ENCODE measurements around the gene REEP3.
"Not testable (repeated sequence)": the region's sequence is repeated elsewhere in the genome, so short reads cannot be mapped to it uniquely, and the experiment has no call there.

Gene REEP3

DNA sequence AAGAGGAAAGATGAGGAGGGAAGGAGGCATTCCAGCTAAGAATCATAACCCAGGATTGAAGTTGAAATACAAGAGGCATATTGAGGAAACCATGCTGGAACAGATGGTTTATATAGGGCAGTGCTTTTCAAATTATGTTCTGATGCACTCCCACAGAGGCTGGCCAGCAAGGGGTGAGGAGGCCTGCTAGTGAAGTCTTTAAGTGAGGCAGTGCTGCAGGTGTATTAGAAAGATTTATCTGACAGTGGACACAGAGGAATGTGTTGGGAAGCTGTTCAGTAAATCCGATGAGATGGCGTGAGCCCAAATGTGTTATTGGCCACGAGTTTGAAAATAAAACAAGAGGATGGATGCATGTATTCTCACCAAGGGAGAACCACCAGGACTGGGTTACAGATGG is 28.6 kb downstream of the REEP3 start:
- DNase-seq (ENCODE audit: low read depth, low spot score), result no peak

DNA sequence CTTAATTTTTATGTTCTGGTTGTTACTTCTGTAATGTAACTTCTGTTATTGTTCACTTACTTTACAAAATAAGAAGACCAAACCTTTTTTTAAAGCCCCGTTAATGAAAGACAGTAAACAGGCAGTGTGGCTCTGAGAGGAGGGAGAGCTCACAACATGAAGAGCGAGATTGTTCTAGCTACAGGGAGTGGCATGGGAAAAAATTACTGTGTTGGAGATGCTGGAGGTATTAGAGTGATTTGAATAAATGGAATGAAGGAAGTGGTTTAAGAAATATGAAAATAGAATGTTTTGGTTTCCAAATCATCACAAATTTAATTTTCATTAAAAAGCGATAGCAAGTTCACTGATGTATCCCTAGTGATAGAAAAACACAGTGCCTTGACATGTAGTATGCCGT is 31.8 kb downstream of the REEP3 start:
- peak; percentile 67 for DNase-seq (ENCODE audit: low read depth, low spot score)

GRCh38 chr10:63553473-63553872 is 32.3 kb downstream of the REEP3 start:
- DNase-seq (ENCODE audit: low read depth, low spot score), result no peak

- DNase-seq (ENCODE audit: low read depth, low spot score), result peak; percentile 95
Measured at GRCh38 chr10:63554657-63555056, 33.5 kb downstream of the REEP3 start.

DNA sequence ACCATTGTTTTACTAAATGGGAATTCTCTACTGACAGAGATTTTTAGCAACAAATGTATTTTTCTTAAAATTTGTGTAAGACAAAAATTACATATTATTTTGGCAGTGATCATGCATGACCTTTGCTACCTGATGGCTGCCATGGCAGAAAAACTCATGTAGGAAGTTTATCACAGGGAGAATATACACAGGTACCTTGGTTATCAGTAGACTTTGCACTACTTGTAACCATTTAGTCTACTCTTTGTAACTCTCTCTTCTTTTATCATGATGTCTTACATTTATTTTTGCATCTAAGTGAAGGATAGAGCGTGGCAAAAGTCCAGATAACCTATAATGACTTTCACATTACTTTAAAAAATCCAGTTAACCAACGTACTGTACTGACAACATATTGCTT is 34.1 kb downstream of the REEP3 start:
- no peak for DNase-seq (ENCODE audit: low read depth, low spot score)

- DNase-seq (ENCODE audit: low read depth, low spot score), result no peak
Measured at GRCh38 chr10:63558132-63558784, 37.1 kb downstream of the REEP3 start.

- no peak for DNase-seq (ENCODE audit: low read depth, low spot score)
Measured at GRCh38 chr10:63561341-63561740, 40.1 kb downstream of the REEP3 start.

GRCh38 chr10:63562391-63562790 is 41.2 kb downstream of the REEP3 start:
- no peak for DNase-seq (ENCODE audit: low read depth, low spot score)

DNA sequence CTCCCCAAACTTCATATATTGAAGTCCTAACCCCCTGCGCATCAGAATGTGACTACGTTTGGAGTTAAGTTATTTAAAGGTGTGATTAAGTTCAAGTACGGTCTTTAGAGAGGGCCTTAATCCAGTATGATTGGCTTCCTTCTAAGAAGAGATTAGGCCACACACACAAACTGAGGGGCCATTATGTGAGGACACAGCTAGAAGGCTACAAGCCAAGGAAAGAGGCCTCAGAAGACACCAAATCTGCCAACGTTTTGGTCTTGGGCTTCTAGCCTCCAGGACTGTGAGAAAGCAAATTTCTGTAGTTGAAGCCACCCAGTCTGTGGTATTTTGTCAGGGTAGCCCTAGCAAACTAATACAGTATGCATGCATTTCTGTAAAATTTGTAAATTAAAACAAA is 41.7 kb downstream of the REEP3 start:
- DNase-seq (ENCODE audit: low read depth, low spot score), result no peak

DNA sequence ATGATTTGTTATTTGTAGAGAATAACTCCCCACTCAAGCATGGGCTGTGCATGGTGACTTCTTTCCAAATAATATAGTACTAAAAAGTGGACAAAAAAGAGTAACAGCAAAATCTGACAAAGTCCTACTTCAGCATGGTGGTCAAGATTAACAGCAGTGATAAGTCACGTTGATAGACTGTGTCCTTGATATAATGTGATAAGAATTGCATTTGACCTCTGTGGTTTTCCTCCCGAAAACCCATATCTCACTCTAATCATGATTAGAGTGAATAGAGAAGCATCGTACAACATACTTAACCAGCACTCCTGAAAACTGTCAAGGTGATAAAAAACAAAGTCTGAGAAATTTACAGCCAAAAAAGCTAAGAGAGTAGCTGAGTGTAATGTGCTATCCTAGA is 42.4 kb downstream of the REEP3 start:
- no peak for DNase-seq (ENCODE audit: low read depth, low spot score)

DNA sequence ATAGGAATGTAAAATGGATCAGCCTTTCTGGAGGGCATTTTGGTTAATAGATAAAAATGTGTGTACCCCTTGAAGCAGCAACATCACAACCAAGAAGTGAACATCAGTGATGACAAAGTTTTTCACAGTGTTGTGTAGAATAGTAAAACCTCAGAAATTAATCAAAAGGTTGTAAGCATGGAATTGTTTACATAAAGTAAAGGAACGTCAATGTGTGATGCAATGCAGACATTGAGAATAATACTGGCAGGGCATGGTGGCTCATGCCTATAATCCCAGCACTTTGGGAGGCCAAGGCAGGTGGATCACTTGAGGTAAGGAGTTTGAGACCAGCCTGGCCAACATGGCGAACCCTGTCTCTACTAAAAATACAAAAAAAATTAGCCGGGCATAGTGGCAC is 43.5 kb downstream of the REEP3 start:
- not testable (repeated sequence) for DNase-seq (ENCODE audit: low read depth, low spot score)

- DNase-seq (ENCODE audit: low read depth, low spot score), result peak; percentile 63
Measured at GRCh38 chr10:63573068-63573697, 52.0 kb downstream of the REEP3 start.

GRCh38 chr10:63574011-63574410 is 52.8 kb downstream of the REEP3 start:
- DNase-seq (ENCODE audit: low read depth, low spot score), result no peak

DNA sequence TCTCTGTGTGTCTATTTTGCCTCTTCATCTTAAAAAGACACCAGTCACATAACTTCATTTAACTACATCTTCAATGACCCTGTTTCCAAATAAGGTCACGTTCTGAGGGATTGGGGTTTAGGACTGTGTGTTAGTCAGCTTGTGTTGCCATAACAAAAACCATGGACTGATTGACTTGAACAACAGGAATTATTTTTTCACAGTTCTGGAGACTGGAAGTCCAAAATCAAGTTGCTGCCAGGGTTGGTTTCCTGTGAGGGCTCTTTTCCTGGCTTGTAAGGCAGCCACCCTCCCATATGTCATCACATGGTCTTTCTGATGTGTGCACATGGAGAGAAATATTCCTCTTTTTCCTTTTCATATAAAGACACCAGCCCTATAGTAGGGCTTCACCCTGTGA is 55.3 kb downstream of the REEP3 start:
- no peak for DNase-seq (ENCODE audit: low read depth, low spot score)

- no peak for DNase-seq (ENCODE audit: low read depth, low spot score)
Measured at GRCh38 chr10:63578501-63578900, 57.3 kb downstream of the REEP3 start.

GRCh38 chr10:63579371-63580014 is 58.3 kb downstream of the REEP3 start:
- no peak for DNase-seq (ENCODE audit: low read depth, low spot score)

- DNase-seq (ENCODE audit: low read depth, low spot score), result no peak
Measured at GRCh38 chr10:63582690-63583089, 61.5 kb downstream of the REEP3 start.

- DNase-seq (ENCODE audit: low read depth, low spot score), result no peak
Measured at GRCh38 chr10:63583397-63583796, 62.2 kb downstream of the REEP3 start.

DNA sequence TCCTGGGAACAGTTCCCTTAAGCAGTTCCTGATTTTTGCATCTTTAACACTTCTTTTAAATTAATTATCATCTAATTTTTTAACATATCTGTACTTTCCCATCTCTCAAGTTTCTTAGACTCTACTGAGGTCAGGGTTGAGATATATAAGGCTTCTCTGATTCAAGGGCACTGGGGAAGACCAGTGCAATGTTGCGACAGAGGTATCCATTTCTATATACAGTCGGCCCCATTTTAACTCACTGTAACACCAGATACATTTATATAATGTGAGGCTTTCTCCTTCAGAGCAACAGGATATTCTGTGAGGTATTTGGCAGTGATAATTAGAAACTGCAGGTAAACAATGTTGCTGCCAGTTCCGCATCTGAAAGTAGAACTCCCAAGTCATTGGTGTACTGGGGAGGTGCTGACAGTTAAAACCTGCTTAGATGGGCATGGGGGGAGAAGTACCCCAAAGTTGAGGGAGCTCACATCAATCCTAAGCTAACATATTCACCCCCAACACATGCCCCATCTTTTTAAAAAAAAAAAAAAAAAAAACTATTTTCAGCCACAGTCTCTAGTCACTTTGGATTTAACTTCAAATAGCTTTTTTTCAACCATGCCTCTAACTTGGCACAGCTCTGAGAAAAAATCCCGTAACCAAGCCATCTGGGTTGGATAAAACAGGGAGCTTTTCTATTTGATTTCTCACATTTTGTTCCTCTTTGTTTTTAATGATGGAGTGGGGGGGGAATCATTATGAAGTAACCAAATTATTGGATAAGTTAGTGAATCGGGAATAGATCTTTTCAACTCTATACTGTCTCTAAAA is 62.9 kb downstream of the REEP3 start:
- DNase-seq (ENCODE audit: low read depth, low spot score), result no peak

- DNase-seq (ENCODE audit: low read depth, low spot score), result no peak
Measured at GRCh38 chr10:63584725-63585035, 63.5 kb downstream of the REEP3 start.

DNA sequence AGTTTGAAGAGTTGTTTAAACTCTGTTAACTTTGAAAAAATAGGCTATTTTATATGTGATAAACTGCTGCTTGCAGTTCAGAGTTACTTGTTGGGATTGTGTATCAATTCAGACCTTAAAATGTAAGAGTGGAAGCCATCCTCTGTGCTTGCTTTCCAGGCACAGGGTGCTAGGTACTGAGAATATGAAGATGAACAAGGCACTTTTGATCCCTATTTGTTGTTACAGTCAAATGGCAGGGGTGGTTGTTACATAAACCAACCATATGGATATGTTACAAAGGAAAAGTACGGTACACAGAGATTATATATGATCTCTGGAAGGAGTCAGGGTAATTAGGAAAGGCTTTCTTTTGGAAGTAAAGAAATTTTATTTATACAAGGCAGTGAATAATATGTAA is 63.8 kb downstream of the REEP3 start:
- DNase-seq (ENCODE audit: low read depth, low spot score), result no peak

- no peak for DNase-seq (ENCODE audit: low read depth, low spot score)
Measured at GRCh38 chr10:63586043-63586442, 64.8 kb downstream of the REEP3 start.

GRCh38 chr10:63587191-63587590 is 66.0 kb downstream of the REEP3 start:
- DNase-seq (ENCODE audit: low read depth, low spot score), result no peak
